Measurements from ENCODE around the gene ADPRH.

DNA sequence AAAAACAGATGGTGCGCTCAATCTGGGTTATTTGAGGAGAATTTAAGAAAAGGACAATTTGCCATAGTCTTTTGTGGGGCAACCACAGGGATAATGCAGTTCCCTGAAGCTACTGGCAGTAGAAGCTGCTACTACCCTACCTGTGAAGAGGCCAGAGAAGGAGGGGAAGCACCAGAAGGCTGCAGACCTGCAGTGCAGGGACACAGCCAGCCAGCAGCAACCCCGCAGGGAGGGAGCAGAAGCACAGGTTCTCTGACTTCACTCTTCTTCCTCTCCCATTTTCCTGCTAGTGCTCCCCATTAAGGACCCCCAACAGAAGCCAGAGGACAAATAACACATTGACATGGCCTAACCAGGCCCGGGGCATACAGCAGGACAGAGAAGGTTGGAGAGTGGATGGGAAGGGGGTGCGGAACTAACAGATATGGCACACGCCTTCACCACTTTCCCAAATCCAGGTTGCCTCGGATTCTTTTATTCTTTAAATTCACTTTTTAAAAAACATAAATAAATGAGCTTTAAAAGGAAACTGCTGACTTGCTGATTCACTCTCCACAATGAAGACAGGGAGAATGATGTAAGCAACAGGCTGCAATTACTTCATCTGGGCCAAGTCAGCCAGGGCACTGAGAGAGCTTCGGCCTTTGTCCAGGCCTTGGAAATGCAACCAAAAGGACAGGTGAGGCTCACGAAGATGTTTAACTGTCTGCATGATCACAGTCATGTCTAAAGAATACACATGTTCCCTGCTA, 51.0 kb downstream of the ADPRH start:
- TF ChIP-seq POLR2AphosphoS5 (IDR thresholded peaks at IDR 0.05) (no peak), CTCF (IDR thresholded peaks at IDR 0.05) (no peak), POLR2A (IDR thresholded peaks at IDR 0.05) (no peak), EP300 (IDR thresholded peaks at IDR 0.05; ENCODE audit: low read depth) (no peak)
